GM19035 (cell line): ENCODE measurements around the gene KDM2A.
"Not testable (repeated sequence)": the region's sequence is repeated elsewhere in the genome, so short reads cannot be mapped to it uniquely, and the experiment has no call there.

Experiments
- ATAC-seq: cut with Tn5 transposase; IDR thresholded peaks from one replicate; pipeline ENCODE4 v1.9.1; 2021; ENCODE audit not compliant: unreplicated experiment

KDM2A gene

GRCh38 chr11:67256477-67257135, 137.5 kb downstream of the KDM2A start:
- ATAC-seq, result no peak

- ATAC-seq, result no peak
These were observed 141.3 kb downstream of the KDM2A start for GRCh38 chr11:67260406-67260805.

- ATAC-seq, result not testable (repeated sequence)
These were observed 142.0 kb downstream of the KDM2A start for GRCh38 chr11:67260885-67261639.

GRCh38 chr11:67261640-67261945, 142.5 kb downstream of the KDM2A start:
- ATAC-seq, result no peak

- ATAC-seq, result no peak
These were observed 143.1 kb downstream of the KDM2A start for GRCh38 chr11:67261946-67262681.

GRCh38 chr11:67262731-67263675, 143.9 kb downstream of the KDM2A start:
- no peak for ATAC-seq

- no peak for ATAC-seq
These were observed 145.2 kb downstream of the KDM2A start for GRCh38 chr11:67264260-67264659.

GRCh38 chr11:67264877-67265632, 146.0 kb downstream of the KDM2A start:
- ATAC-seq, result no peak

- ATAC-seq, result peak; percentile 36
These were observed 146.8 kb downstream of the KDM2A start for GRCh38 chr11:67265633-67266448.

- ATAC-seq, result peak; percentile 3
These were observed 147.6 kb downstream of the KDM2A start, which contains the start of gene GRK2 for GRCh38 chr11:67266449-67267187. TSS of gene GRK2 (plus strand) at chr11:67266473. CDS start at chr11:67266700, 227 bp downstream.

- ATAC-seq, result peak; percentile 3
These were observed 148.4 kb downstream of the KDM2A start for GRCh38 chr11:67267188-67268080.

GRCh38 chr11:67268081-67268961, 149.3 kb downstream of the KDM2A start:
- peak; percentile 42 for ATAC-seq

GRCh38 chr11:67268962-67269268, 149.9 kb downstream of the KDM2A start:
- no peak for ATAC-seq

- no peak for ATAC-seq
These were observed 150.6 kb downstream of the KDM2A start for GRCh38 chr11:67269401-67270255.

- no peak for ATAC-seq
These were observed 151.5 kb downstream of the KDM2A start for GRCh38 chr11:67270256-67271204.
